Activated CD4-positive, alpha-beta T cell treated with anti-CD3 and anti-CD28 coated beads, Interleukin-2, amount 50 U/mL, for 24 hours (primary cell): ENCODE results near the gene BST2.
"Not testable (repeated sequence)": the region's sequence is repeated elsewhere in the genome, so short reads cannot be mapped to it uniquely, and the experiment has no call there.

Experiments
- DNase-seq, 2 donors: peaks; one replicate each; pipeline ENCODE4 v3.0.0-alpha.2; 2020; ENCODE audit warnings: low read depth in 1 of 2, low spot score in 1 of 2

Gene BST2

DNA sequence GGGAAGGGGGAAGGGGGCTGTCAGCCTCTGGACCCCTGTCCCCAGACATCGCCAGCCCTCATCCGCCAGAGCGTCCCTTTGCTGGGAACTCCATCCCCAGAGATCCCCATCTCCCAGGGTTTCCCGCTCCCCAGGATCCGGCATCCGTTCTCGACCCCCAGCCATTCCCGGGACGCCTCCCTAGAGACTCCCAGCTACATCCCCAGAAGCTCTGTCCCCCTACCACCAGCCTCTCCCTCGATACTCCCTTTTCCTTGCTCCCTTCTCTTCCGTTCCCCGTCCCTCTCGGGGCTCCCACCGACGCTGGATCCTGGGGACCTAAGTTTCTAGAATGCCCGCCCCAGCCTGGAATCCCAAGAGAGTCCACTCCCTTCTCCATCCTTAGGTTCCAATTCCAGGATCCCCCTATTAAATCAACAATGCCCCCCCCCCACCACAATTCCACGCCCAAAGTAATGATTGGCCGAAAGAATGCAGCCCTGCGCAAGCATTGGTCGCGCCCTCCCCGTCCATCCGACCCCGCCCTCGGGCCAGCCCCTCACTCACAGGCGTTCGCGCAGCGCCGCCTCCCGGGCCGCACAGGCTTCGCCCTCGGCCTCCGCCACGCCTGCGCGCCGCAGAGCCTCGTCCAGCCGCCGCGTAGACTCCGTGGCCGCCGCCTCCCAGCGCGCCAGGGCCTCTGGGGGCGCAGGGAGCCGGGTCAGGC lies 14.6 kb downstream of the BST2 start:
- peak; percentile 77 to 86 for DNase-seq

DNA sequence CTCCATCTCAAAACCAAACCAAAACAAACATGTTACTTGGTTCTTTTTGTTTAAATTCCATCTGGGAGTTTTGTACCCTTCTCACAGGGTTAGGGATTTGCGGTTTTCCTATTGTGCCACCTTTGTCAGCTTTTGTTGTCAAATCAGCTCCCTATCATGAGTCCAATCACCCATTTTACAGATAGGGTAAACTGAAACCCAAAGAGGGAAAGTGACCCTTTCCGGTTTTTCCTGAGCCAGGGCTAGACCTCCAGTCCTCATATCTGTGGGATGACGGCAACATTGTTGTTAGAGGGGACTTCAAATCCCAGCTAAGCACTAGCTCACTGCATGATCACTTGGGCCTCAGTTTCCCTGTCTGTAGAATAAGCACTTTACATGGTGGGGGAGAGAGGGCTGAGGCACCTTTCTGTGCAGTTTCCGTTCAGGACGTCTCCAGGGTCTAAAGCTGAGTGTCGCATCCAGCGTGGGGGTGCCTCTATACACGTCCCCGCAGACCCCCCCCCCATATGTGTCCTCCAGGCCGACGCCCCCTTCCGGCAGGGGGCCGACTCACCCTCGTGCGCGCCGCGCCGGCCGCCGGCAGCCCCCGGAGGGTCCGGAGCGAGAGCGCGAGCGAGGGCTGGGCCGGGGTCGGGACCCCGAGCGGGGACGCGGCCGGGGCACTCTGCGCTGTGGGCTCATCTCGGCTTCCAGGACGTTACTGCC lies 15.3 kb downstream of the BST2 start:
- no peak for DNase-seq

DNA sequence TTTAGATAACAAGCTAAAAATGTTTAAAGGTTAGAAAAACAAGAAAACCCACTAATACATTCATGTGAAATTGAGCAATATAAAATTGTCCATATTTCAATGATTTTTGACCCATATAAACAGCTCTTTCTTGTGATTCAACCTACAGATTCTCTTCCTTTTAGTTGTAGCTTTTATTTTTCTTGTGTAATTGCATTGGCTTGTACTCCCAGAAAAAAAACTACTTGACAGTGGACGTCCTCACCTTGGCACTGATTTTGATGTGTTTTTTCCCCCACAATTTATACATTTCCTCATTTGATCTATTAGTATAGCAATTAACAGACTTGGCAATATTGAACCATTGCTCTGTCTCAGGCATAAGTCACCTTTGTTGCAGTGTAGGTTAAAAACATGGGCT lies 16.1 kb downstream of the BST2 start:
- DNase-seq = no peak

DNA sequence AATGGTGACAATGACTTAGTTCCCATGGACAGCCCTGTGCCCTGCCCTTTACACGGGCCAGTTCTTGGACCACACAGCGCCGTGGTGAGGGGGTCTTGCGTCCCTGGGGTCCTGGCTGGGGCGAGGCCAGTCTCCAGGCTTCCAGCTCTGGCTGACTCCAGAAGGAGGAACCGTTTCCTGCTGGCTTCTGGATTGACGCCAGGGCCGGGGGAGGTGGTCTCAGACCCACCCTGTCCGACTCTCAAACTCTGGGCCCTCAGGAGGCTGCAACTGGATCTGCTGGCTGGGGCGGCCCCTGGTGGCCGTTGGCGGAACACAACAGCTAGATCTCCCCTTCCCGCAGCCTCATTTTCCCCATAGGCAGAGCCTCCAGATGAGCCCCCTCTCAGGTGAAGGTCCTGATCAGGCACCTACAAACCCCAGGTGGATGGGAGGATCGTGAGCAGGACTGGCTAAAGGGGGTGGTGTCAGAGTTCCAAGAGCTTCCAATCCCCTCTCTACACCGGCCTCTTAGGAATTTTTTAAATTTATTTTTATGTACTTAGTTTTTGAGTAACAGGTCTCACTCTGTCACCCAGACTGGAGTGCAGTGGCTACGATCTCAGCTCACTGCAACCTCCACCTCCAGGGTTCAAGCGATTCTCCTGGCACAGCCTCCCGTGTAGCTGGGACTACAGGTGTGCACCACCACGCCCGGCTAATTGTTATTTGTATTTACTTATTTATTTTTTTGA lies 19.4 kb downstream of the BST2 start:
- peak; percentile 42 to 51 for DNase-seq

DNA sequence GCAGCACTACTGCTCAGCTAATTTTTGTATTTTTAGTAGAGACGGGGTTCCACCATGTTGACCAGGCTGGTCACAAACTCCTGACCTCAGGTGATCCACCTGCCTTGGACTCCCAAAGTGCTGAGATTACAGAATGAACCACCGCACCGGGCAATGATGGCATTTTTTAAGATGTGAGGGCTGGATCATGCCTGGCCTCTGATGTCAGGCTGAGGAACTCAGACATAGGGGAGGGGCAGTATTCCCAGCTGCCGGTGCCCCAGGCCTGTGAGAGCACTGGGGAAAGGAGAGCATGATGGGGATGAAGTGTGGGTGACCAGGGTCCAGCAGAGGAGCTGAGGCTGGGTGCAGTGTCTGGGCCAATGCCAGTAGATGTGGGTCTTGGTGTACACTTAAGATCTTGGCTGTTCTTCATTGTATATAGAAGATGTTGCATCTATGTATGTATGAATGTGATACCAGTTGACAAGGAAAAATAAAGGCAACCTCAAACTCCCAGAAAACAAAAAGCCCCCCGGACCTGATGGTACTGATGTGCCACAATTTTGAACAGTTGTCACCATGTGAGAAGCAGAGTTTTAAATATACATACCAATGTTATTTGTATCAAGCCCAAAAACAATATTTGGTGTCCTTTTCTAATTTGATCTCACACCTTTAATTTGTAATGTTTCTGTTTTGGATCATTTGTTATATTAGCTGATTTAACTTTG lies 24.8 kb downstream of the BST2 start:
- DNase-seq = no peak

DNA sequence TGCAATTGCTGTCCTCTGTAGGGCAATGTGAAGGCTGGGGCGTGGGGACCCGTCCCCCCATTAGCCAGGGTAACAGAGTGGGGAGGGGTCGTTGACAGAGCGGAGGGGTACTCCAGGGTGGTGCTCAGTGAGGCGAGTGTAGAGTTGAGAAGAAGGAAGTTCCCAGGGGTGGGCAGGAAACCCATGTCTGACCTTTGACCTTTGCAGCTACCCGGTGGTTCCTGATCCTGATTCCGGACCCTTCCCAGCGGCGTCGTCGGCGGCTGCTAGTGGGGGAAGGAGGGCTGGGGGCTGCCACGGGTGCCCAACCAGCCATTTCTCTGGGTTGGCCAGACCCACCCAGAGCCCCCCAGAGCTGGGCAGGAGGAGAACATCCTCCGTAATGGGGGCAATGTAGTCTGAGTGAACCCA lies 26.2 kb downstream of the BST2 start:
- no peak for DNase-seq

DNA sequence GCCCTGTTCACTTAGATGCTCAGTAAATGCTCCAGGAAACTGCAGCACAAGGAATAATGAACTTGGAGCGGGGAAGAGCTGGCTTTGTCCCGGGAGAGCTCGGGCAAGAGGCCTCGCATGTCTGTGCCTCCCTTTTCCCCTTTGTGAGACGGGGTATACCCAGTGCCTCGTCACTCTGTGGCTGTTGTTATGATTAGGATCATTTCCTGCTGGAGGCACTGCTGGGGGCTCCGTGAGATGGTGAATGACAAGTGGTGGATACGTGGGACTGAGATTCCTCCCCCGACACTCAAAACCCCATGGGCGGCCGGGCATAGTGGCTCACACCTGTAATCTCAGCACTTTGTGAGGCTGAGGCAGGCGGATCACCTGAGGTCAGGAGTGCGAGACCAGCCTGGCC lies 27.2 kb downstream of the BST2 start:
- DNase-seq = no peak

DNA sequence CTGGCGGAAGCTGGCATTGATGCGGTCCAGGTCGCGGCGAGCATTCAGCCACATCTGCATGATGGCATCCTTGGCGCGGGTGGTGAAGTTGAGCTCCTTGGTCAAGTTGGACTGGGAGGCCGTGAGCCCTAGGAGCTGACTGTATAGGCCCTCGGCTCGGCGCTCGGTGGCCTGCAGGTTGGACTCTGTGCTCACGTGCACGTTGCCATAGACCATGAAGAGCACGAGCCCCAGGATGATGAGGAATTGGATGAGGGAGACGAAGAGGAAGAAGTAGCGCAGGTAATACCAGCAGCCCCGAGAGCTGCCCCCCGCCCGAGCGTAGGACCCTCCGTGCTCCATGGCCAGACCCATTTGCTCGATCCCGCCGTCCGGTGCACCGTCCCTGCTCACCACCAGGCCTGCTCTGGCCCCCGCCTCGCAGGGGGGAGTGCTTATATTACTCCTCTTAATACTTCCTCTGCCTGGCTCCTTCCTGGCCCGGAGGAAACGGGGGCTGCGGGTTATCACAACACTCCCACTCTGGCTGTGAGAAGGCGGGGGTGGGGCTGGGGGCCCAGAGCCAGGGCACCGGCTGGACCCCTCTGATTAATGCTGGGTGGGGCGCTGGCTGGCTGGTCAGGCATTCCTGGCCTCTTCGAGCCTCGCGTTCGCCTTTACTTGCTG lies 28.4 kb downstream of the BST2 start, which contains the start of gene PLVAP:
Gene PLVAP (minus strand): TSS at position 408 of the 666 bp plus-strand sequence. CDS start 54 bp downstream, at position 354.
- no peak for DNase-seq

DNA sequence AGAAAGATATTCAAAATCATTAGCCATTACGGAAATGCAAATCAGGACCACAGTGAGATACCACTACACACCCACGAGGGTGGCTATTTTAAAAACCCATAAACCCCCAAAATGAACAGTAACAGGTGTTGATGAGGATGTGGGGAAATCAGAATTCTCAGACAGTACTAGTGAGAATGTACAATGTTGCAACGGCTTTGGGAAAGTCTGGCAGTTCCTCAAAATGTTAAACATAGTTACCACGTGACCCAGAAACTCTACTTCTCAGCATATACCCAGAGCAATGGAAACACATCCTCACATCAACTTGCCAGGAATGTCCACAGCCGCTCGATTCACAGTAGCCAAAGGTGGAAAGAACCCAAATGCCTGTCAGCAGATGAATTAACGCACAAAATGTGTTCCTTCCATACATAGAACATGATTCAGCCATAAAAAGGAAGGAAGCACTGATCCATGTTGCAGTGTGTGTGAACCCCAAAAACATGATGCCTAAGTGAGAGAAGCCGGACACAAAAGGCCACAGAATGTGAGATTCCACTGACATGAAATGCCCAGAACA lies 35.3 kb downstream of the BST2 start:
- no peak for DNase-seq

DNA sequence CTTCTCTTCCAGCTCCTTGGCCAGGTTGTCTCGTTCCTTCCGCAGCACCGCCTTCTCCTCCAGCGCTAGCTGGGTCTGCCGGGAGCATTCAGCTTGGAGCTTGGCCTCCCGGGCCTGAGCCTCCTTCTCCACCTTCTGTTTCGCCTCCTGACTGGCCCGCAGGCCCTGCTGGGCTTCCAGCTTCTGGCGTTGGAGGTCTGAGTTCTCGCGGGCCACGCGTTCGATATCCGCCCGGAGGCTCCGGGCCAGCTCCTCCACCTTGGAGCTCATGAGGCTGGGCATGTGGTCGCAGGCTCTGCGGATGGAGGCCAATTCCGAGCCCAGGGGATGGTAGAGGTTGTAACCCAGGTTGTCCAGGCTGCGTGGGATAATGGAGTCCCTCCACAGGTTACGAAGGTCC lies 40.1 kb downstream of the BST2 start:
- no peak for DNase-seq

DNA sequence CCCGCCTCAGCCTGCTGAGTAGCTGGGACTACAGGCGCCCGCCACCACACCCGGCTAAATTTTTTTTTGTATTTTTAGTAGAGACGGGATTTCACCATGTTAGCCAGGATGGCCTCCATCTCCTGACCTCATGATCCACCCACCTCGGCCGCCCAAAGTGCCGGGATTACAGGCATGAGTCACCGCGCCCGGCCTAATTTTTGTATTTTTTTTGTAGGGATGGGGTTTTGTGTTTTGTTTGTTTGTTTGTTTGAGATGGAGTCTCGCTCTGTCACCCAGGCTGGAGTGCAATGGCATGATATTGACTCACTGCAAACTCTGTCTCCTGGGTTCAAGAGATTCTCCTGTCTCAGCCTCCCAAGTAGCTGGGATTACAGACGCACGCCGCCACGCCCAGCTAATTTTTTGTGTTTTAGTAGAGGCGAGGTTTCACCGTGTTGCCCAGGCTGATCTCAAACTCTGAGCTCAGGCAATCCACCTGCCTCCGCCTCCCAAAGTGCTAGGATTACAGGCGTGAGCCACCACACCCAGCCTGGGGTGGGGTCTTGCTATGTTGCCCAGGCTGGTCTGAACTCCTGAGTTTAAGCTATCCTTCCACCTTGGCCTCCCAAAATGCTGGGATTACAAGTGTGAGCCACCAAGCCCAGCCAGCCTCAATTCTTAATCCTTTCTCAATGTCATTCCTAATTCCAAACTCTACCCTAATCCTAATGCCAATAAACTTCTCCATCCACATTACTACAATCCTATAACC lies 41.4 kb downstream of the BST2 start:
- not testable (repeated sequence) for DNase-seq

DNA sequence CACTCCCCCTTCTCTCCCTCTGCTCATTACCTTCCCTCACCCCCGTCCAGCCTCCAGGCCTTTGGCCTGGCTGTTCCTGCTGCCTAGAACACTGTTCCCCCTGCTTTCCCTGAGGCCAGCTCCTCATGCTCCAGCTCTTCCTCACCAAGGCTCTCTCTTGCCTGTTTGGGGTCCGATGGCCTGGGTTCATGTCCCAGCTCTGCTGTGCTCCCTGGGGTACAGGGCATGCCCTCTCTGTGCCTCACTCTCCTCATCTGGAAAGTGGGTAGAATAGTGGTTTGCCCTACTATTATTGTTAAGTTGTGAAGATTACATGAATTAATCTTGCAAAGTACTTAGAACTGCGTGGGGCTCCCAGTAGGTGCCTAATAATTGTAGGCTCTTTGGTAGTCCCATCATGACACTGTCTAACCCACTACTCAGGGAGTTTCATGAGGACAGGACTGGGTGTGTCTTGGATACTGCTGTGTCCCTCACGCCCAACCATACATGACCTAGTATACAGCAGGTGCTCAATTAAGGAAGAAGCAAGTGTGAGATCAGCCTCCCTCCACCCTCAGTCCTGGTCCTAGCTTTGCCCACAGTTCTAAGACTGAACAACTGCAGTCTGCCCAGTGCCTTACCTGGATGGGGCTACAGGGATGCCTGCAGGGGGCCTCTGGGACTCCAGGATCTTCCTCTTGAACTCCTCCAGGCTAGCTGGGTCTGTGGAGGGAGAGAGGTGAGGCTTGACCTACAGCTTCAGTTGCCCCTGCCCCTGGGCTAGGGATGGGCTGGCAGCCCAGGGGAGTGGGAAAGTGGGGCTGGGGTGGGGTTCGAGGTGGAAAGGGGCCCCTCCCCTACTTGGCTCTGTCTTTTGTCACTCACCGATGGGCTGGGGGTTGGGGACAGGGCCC lies 45.3 kb downstream of the BST2 start:
- DNase-seq = no peak

DNA sequence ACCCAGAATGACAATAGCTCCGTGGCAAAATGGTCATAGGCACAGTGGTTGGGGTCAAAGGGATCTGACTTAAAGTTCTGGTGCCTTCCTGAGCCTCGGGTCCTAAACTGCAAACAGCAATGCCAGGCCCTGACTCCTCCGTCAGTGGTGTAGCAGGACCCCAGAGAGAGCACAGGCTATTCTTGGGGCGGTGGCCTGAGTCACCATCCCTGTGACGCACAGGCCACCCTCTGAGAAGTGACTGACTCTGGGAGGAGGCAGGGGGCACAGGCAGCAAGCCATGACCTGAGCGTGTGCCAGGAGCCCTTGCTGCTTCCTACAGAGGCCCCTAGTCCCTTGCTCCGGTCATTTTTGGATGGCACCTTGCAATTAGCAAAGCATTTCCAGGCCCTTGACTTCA lies 47.0 kb downstream of the BST2 start:
- DNase-seq = no peak

DNA sequence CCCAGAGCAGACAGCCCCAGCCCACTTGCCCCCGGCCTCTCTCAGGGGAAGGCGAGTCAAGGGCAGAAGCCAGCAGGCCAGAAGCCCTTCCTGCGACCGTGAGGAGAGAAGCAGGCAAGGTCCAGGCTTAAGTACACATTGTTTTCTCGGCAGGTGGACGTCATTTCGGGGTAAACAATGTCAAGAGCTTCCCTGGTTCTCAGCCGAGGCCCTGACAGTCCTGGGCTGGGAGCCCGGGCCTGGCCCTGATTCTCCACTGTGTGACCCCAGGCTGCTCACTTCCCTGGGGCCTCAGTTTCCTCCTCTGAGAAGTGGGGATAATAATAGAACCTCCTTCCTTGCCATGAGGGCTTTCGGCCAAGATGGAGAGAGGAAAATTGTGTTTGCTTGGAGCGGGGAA lies 47.7 kb downstream of the BST2 start:
- DNase-seq = no peak

DNA sequence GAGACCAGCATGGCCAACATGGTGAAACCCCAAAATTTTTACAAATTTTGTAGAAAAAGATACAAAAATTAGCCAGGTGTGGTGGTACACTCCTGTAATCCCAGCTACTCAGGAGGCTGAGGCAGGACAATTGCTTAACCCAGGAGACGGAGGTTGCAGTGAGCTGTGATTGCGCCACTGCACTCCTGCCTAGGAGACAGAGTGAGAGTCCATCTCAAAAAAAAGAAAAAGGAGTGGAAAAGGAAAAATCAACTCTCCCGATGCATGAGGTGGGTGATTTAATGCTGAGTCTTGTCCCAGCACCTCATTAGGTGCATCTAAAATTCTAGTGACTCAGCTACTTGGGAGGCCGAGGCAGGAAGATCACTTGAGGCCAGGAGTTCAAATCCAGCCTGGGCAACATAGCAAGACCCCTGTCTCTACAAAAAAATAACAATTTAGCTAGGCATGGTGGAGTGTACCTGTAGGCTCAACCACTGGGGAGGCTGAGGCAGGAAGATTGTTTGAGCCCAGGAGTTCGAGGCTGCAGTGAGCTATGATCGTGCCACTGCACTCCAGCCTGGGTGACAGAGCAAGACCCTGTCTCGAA lies 48.3 kb downstream of the BST2 start:
- no peak for DNase-seq

DNA sequence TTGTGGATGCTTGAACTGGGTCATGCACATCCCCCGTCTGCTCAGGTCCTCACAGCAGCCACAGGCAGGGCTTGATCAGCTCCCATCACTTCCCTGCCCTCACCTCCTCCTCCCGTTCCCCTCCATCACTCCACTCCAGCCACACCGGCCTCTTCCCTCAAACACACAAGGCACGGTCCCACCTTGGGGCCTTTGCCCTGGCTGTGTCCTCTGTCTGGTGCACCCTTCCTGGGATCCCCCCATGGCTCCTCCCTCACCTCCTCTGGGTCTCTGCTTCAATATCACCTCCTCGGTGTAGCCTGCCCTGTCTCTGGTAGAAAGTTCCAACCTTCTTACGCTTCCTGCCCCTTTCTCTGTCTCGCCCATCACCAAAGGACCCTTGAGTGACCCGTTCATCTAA lies 52.0 kb downstream of the BST2 start:
- no peak for DNase-seq
